DND-41 (cell line): ENCODE results near the gene SLC25A19.

ENCODE experiments used
- ATAC-seq: fragments of 200-7000 bp; cut with Tn5 transposase; 3 replicates; pipeline ENCODE4 v1.9.1; 2021; ENCODE audit warnings: low read depth; ENCODE audit not compliant: insufficient read depth
- DNase-seq: peaks from one replicate; pipeline ENCODE4 v3.0.0-alpha.2; 2020
- H2AFZ ChIP-seq: 2 replicates; pipeline ENCODE4 v1.6.0; 2012; ENCODE audit warnings: low read depth, low read length
- H3K27ac ChIP-seq: 2 replicates; pipeline ENCODE4 v1.5.1; 2012; ENCODE audit warnings: low read length, inconsistent platforms
- H3K27me3 ChIP-seq: fragments of 200-600 bp; sonication (generic); 2 replicates; pipeline ENCODE4 v1.6.0; 2012; ENCODE audit warnings: low read length, mild to moderate bottlenecking, inconsistent platforms; ENCODE audit not compliant: insufficient read depth, poor library complexity
- H3K36me3 ChIP-seq: 2 replicates; pipeline ENCODE4 v1.5.1; 2012; ENCODE audit warnings: low read length, inconsistent platforms; ENCODE audit not compliant: insufficient read depth
- H3K4me1 ChIP-seq: 2 replicates; pipeline ENCODE4 v1.5.1; 2012; ENCODE audit warnings: mild to moderate bottlenecking, low read length; ENCODE audit not compliant: insufficient read depth
- H3K4me2 ChIP-seq: 2 replicates; pipeline ENCODE4 v1.6.0; 2012; ENCODE audit warnings: mild to moderate bottlenecking, moderate library complexity, low read length, inconsistent platforms; ENCODE audit not compliant: insufficient read depth
- H3K4me3 ChIP-seq, 2 experiments: fragments of 200-600 bp in 1 of 2; shearing (Covaris generic) in 1 of 2; 2 replicates each; pipeline ENCODE4 v1.5.1; 2012 to 2016; ENCODE audit warnings: inconsistent platforms in 2 of 2, low read length in 2 of 2, mild to moderate bottlenecking in 2 of 2, low read depth in 1 of 2, moderate library complexity in 1 of 2
- H3K79me2 ChIP-seq: 2 replicates; pipeline ENCODE4 v1.6.0; 2012; ENCODE audit warnings: low read length, inconsistent platforms; ENCODE audit not compliant: insufficient read depth
- H3K9ac ChIP-seq: 2 replicates; pipeline ENCODE4 v1.6.0; 2012; ENCODE audit warnings: low read depth, mild to moderate bottlenecking, inconsistent platforms, low read length, moderate library complexity
- H3K9me3 ChIP-seq: 2 replicates; pipeline ENCODE4 v1.5.1; 2012; ENCODE audit warnings: low read length, moderate library complexity, mild to moderate bottlenecking, inconsistent platforms; ENCODE audit not compliant: insufficient read depth, severe bottlenecking
- H4K20me1 ChIP-seq: 2 replicates; pipeline ENCODE4 v1.6.0; 2012; ENCODE audit warnings: low read length; ENCODE audit not compliant: insufficient read depth
- EZH2 ChIP-seq: IDR thresholded peaks from 3 replicates; pipeline ENCODE4 v1.6.1; 2012; ENCODE audit warnings: borderline replicate concordance, low read depth, mild to moderate bottlenecking, moderate library complexity, low read length, inconsistent platforms; ENCODE audit not compliant: severe bottlenecking
- TF ChIP-seq, protein P1 (sequence below): IDR thresholded peaks from 2 replicates; pipeline ENCODE4 v1.5.1; 2012; ENCODE audit warnings: borderline replicate concordance, low read length, moderate library complexity, mild to moderate bottlenecking; ENCODE audit not compliant: poor library complexity, severe bottlenecking; ENCODE audit errors: extremely low read depth

The SLC25A19 gene

DNA sequence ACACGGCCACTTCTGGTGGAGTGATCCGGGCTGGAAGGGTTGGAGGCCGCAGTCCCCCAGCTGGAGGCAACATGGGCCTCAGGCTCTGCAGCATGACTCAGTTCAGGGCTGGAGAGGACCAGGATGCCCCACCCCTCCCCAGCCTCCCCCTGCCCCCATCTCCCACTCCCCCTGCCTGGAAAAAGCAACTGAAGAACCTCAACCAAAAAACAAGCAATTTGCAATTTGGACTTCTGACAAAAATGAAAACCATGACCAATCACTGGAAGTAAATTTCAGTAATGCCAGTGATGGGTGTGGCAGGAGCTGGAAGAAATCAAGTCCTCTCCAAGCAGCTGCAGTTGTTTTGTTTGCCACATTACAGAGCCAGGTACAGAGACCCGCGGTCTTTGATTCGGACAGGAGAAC lies 11.6 kb downstream of the SLC25A19 start:
- Histone ChIP-seq H3K4me3 (no peak overlapping the region), H3K36me3 (peaks cover 59% of the 10 kb centered on the region), H3K4me2 (no peak overlapping the region), H3K9me3 (no peaks in the 10 kb centered on the region), H3K27me3 (no peaks in the 10 kb centered on the region), H3K9ac (no peak overlapping the region), H3K4me1 (peaks cover 12% of the 10 kb centered on the region), H4K20me1 (peaks cover 6% of the 10 kb centered on the region), H3K27ac (no peak overlapping the region), H3K79me2 (peaks cover 11% of the 10 kb centered on the region; the same call in 1 of the 2 replicates), H2AFZ (no peak overlapping the region)
- no peak for ATAC-seq
- no peak for TF ChIP-seq EZH2
- TF ChIP-seq, protein P1, sequence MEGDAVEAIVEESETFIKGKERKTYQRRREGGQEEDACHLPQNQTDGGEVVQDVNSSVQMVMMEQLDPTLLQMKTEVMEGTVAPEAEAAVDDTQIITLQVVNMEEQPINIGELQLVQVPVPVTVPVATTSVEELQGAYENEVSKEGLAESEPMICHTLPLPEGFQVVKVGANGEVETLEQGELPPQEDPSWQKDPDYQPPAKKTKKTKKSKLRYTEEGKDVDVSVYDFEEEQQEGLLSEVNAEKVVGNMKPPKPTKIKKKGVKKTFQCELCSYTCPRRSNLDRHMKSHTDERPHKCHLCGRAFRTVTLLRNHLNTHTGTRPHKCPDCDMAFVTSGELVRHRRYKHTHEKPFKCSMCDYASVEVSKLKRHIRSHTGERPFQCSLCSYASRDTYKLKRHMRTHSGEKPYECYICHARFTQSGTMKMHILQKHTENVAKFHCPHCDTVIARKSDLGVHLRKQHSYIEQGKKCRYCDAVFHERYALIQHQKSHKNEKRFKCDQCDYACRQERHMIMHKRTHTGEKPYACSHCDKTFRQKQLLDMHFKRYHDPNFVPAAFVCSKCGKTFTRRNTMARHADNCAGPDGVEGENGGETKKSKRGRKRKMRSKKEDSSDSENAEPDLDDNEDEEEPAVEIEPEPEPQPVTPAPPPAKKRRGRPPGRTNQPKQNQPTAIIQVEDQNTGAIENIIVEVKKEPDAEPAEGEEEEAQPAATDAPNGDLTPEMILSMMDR = no peak
- DNase-seq = no peak

DNA sequence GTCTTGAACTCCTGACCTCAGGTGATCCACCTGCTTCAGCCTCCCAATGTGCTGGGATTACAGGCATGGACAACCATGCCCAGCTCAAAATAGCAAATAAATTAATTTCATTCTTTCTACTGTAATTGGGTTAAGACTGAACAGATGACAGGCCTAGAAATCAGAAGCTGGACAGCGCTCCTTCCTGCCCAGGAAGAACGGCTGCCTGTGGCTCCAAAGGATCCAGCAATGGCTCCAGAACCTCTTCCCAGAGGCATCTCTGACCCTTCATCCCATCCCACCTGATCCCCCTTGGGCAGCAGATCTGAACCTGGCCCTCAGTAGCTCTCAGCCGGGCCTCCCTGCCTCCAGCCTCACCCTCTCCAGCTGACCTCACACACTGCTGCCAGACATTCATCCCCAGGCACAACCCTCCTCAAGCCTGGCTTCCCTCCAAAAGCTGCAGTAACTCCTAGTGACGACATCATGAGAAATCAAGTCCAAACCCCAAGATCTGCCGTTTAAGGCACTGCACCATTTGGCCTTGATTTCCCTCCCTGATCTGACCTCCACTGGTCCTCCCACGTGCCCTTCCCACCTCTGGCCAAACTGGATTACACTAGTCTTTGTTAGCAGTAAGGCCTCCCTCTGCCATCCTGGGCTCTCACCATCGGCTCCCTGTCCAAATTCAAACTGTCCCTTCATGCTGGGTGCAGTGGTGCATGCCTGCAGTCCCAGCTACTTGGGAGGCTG lies 15.1 kb downstream of the SLC25A19 start:
- no peak overlapping the region for H3K9ac ChIP-seq
- TF ChIP-seq EZH2 = no peak
- TF ChIP-seq, protein P1 = no peak

DNA sequence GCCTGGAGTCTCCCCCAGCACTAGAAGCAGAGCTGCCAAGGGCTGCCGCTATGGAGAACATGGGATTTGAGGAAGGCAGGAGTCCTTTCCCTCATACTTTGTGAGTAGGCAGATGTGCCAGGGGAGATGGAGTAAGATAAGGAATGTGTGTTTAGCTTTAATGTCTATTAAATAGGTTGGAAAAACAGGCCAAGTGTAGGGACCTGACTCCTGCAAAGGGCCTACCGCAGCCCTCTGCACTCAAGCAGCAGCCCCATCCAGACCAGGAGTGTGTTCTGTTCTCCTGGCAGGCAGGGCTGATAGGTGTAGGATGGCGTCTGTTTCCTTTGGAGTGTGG lies 16.4 kb downstream of the SLC25A19 start:
- peak overlapping the region; percentile 91; the same call in 1 of the 2 replicates for H3K9ac ChIP-seq

More for the DNA sequence above, 15.1 kb downstream of the SLC25A19 start:
- no peak for ATAC-seq
- no peaks in the 10 kb centered on the region for H3K27me3 ChIP-seq
- H2AFZ ChIP-seq = no peak overlapping the region
- H3K4me3 ChIP-seq = no peak overlapping the region
- H3K36me3 ChIP-seq = peaks cover 46% of the 10 kb centered on the region
- no peak overlapping the region for H3K4me2 ChIP-seq
- no peaks in the 10 kb centered on the region for H3K9me3 ChIP-seq
- DNase-seq = no peak
- peaks cover 39% of the 10 kb centered on the region for H3K79me2 ChIP-seq
- H3K4me1 ChIP-seq = peaks cover 36% of the 10 kb centered on the region
- peaks cover 8% of the 10 kb centered on the region for H4K20me1 ChIP-seq
- peak overlapping the region; percentile 13; the same call in 1 of the 2 replicates for H3K27ac ChIP-seq

More for the DNA sequence above, 16.4 kb downstream of the SLC25A19 start:
- Histone ChIP-seq H3K79me2 (peaks cover 39% of the 10 kb centered on the region), H3K9me3 (no peaks in the 10 kb centered on the region), H3K36me3 (peaks cover 41% of the 10 kb centered on the region), H4K20me1 (peaks cover 8% of the 10 kb centered on the region), H3K4me3 (no peak overlapping the region), H3K27me3 (no peaks in the 10 kb centered on the region), H3K27ac (peak overlapping the region; percentile 89), H2AFZ (no peak overlapping the region), H3K4me1 (peaks cover 41% of the 10 kb centered on the region), H3K4me2 (peak overlapping the region; percentile 86; the same call in 1 of the 2 replicates)
- ATAC-seq = no peak
- no peak for DNase-seq
- no peak for TF ChIP-seq EZH2
- TF ChIP-seq, protein P1 = no peak
